WTC11 (cell line): ENCODE measurements around the gene GALNT18. TPM values are rescaled to one million over a fixed set of nuclear protein-coding genes. Genes with fewer than 3 reads are reported as not detected.

ENCODE experiments used
- ATAC-seq: fragments of 200-7000 bp; cut with Tn5 transposase; 2 replicates; pipeline ENCODE4 v1.10.0; 2021; ENCODE audit warnings: mild to moderate bottlenecking, moderate library complexity
- CTCF ChIA-PET: fragments of 300-600 bp; sonication (Branson Sonifier 250); formaldehyde crosslinking; loops from one replicate; lab custom pipeline; 2021; ENCODE audit warnings: antibody characterized with exemption; lab: Charles Lee
- POLR2A ChIA-PET: fragments of 350-600 bp; sonication (Branson Sonifier 250); formaldehyde crosslinking; loops from one replicate; lab custom pipeline; 2021; ENCODE audit warnings: antibody characterized with exemption; lab: Charles Lee
- DNase-seq: peaks from one replicate; pipeline ENCODE4 v3.0.0; 2021; ENCODE audit warnings: low spot score
- H3K27ac Mint-ChIP-seq: 2 replicates; pipeline ENCODE4 v1.8.0; 2021; ENCODE audit warnings: mixed read lengths
- H3K27me3 Mint-ChIP-seq: 2 replicates; pipeline ENCODE4 v1.8.0; 2021; ENCODE audit warnings: low read depth, mild to moderate bottlenecking, moderate library complexity, mixed read lengths
- H3K36me3 Mint-ChIP-seq: 2 replicates; pipeline ENCODE4 v1.8.0; 2021; ENCODE audit warnings: mixed read lengths
- H3K4me1 Mint-ChIP-seq: 2 replicates; pipeline ENCODE4 v1.8.0; 2022; ENCODE audit warnings: mixed read lengths
- H3K4me3 Mint-ChIP-seq: 2 replicates; pipeline ENCODE4 v1.8.0; 2021; ENCODE audit warnings: mild to moderate bottlenecking, moderate library complexity, mixed read lengths
- H3K9me3 Mint-ChIP-seq: 2 replicates; pipeline ENCODE4 v1.8.0; 2021; ENCODE audit warnings: mixed read lengths
- E2F4 ChIP-seq: sonication (generic); formaldehyde crosslinking; IDR thresholded peaks from 2 replicates; pipeline ENCODE4 v1.8.1; 2022; ENCODE audit warnings: low read depth, mild to moderate bottlenecking, moderate library complexity, missing genetic modification reagents, borderline replicate concordance
- ETV6 ChIP-seq: sonication (generic); formaldehyde crosslinking; IDR thresholded peaks from 2 replicates; pipeline ENCODE4 v1.8.1; 2022; ENCODE audit warnings: mild to moderate bottlenecking, missing genetic modification reagents
- GRHL2 ChIP-seq: fragments of 250-450 bp; sonication (Bioruptor Pico); IDR thresholded peaks from 2 replicates; pipeline ENCODE4 v1.8.0; 2022; ENCODE audit warnings: mild to moderate bottlenecking, moderate library complexity; ENCODE audit not compliant: insufficient replicate concordance, severe bottlenecking
- HMGXB4 ChIP-seq: sonication (generic); formaldehyde crosslinking; IDR thresholded peaks from 2 replicates; pipeline ENCODE4 v1.8.1; 2023; ENCODE audit warnings: mild to moderate bottlenecking, moderate library complexity, missing genetic modification reagents
- KAT7 ChIP-seq: sonication (generic); formaldehyde crosslinking; IDR thresholded peaks from 2 replicates; pipeline ENCODE4 v1.8.1; 2023; ENCODE audit warnings: missing genetic modification reagents, mild to moderate bottlenecking, borderline replicate concordance
- MLX ChIP-seq: sonication (generic); formaldehyde crosslinking; IDR thresholded peaks from 2 replicates; pipeline ENCODE4 v1.8.1; 2023; ENCODE audit warnings: mild to moderate bottlenecking, missing genetic modification reagents, moderate library complexity
- SP1 ChIP-seq: sonication (generic); formaldehyde crosslinking; conservative IDR thresholded peaks from 2 replicates; pipeline ENCODE4 v1.8.1; 2022; ENCODE audit warnings: missing genetic modification reagents
- TCF7 ChIP-seq: sonication (generic); formaldehyde crosslinking; IDR thresholded peaks from 2 replicates; pipeline ENCODE4 v1.8.0; 2022; ENCODE audit warnings: mild to moderate bottlenecking, low read depth, missing genetic modification reagents, moderate library complexity
- TEAD1 ChIP-seq: sonication (generic); formaldehyde crosslinking; IDR thresholded peaks from 2 replicates; pipeline ENCODE4 v1.8.0; 2022; ENCODE audit warnings: mild to moderate bottlenecking, missing genetic modification reagents
- ZBTB21 ChIP-seq: sonication (generic); formaldehyde crosslinking; IDR thresholded peaks from 2 replicates; pipeline ENCODE4 v1.8.1; 2023; ENCODE audit warnings: mild to moderate bottlenecking, missing genetic modification reagents, borderline replicate concordance
- ZNF138 ChIP-seq: sonication (generic); formaldehyde crosslinking; conservative IDR thresholded peaks from 2 replicates; pipeline ENCODE4 v1.8.1; 2022; ENCODE audit warnings: mild to moderate bottlenecking, moderate library complexity, missing genetic modification reagents
- ZNF219 ChIP-seq: sonication (generic); formaldehyde crosslinking; IDR thresholded peaks from 2 replicates; pipeline ENCODE4 v1.8.0; 2023; ENCODE audit warnings: missing genetic modification reagents, mild to moderate bottlenecking, borderline replicate concordance
- ZNF532 ChIP-seq: fragments of 250-450 bp; sonication (Bioruptor Pico); IDR thresholded peaks from 2 replicates; pipeline ENCODE4 v1.9.0; 2021; ENCODE audit warnings: mild to moderate bottlenecking, borderline replicate concordance
- total RNA-seq: library from RNA; stranded (reverse); gene quantifications from 3 replicates; pipeline ENCODE4 v1.2.3, GENCODE V29; 2021
- TF ChIP-seq, protein P1 (sequence below): fragments of 250-450 bp; sonication (Bioruptor Pico); conservative IDR thresholded peaks from 2 replicates; pipeline ENCODE4 v1.9.0; 2021; ENCODE audit warnings: mild to moderate bottlenecking
- TF ChIP-seq, protein P2 (sequence below): sonication (generic); formaldehyde crosslinking; IDR thresholded peaks from 2 replicates; pipeline ENCODE4 v1.8.1; 2023; ENCODE audit warnings: mild to moderate bottlenecking, missing genetic modification reagents
- TF ChIP-seq, protein P3 (sequence below): sonication (generic); formaldehyde crosslinking; conservative IDR thresholded peaks from 2 replicates; pipeline ENCODE4 v1.8.1; 2023; ENCODE audit warnings: mild to moderate bottlenecking, low read depth, missing genetic modification reagents, moderate library complexity
- TF ChIP-seq, protein P4 (sequence below): sonication (generic); formaldehyde crosslinking; IDR thresholded peaks from 2 replicates; pipeline ENCODE4 v1.8.1; 2023; ENCODE audit warnings: mild to moderate bottlenecking, missing genetic modification reagents

GALNT18 gene
- total RNA-seq, 1 experiment from 2014 or later = 5.0 TPM

DNA sequence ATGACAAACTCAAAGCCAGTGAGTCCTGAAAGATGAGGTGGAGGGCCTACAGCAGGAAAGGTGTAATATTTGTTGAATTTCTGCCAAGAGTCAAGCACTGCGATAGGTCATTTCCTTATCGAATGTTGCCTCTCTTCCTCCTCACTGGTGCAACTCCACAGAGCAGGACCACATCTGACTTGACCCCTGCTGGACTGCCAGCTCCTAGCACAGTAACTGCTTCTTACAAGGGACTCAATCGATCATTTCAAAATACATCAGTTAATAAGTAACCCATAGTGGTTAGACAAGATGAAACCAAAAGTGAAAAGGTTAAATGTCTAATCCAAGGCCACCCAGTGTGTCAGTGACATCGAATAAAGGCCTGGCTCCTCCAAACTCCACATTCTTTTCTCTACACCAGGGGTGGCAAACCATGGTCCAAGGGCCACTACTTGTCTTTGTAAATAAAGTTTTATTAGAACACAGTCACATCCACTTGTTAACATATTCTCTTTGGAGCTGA lies 170.3 kb downstream of the GALNT18 start:
- TF ChIP-seq ZNF532 (CRISPR knock-in tag) (no peak), E2F4 (CRISPR knock-in tag) (no peak), ZNF138 (CRISPR knock-in tag) (no peak), KAT7 (CRISPR knock-in tag) (no peak), TCF7 (CRISPR knock-in tag) (no peak), SP1 (no peak), ZNF219 (no peak), ZBTB21 (CRISPR knock-in tag) (no peak)
- TF ChIP-seq, protein P1, sequence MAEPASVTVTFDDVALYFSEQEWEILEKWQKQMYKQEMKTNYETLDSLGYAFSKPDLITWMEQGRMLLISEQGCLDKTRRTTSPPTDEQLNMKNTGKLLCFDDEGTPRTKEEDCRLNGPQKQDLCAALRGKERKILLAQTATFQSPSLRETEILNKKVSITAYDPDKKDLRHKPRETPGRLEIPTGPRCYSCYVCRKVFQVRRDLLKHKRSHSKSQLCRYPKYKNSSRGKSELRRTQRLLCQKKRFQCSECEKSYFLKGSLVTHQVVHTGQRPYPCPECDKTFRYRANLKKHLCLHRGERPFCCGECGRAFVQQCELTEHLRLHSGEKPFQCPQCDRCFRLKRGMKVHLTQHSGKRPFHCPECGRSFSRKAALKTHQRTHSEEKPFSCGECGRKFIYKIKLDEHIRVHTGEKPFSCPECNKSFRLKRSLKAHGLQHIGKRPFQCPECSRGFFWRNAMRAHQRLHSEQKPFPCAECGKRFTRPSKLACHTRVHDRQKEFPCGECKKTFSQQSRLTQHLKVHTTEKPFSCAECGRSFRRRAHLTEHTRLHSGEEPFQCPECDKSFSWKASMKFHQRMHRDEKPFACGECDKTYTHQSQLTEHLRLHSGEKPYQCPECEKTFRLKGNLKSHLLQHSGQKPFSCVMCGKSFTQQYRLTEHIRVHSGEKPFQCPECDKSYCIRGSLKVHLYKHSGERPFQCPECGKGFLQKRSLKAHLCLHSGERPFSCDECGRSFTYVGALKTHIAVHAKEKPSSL = no peak
- TF ChIP-seq, protein P2, sequence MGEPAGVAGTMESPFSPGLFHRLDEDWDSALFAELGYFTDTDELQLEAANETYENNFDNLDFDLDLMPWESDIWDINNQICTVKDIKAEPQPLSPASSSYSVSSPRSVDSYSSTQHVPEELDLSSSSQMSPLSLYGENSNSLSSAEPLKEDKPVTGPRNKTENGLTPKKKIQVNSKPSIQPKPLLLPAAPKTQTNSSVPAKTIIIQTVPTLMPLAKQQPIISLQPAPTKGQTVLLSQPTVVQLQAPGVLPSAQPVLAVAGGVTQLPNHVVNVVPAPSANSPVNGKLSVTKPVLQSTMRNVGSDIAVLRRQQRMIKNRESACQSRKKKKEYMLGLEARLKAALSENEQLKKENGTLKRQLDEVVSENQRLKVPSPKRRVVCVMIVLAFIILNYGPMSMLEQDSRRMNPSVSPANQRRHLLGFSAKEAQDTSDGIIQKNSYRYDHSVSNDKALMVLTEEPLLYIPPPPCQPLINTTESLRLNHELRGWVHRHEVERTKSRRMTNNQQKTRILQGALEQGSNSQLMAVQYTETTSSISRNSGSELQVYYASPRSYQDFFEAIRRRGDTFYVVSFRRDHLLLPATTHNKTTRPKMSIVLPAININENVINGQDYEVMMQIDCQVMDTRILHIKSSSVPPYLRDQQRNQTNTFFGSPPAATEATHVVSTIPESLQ (CRISPR knock-in tag) = no peak
- ATAC-seq (no peak), DNase-seq (no peak)
- Mint-ChIP-seq H3K4me1 (peaks cover 10% of the 10 kb centered on the region), H3K36me3 (no peaks in the 10 kb centered on the region), H3K9me3 (0 out of 2 replicates have a peak, but pooled peaks cover 4% of the 10 kb centered on the region), H3K27ac (no peak overlapping the region), H3K4me3 (no peak overlapping the region), H3K27me3 (no peaks in the 10 kb centered on the region)
- POLR2A ChIA-PET = no interaction called here
- CTCF ChIA-PET = no interaction called here

DNA sequence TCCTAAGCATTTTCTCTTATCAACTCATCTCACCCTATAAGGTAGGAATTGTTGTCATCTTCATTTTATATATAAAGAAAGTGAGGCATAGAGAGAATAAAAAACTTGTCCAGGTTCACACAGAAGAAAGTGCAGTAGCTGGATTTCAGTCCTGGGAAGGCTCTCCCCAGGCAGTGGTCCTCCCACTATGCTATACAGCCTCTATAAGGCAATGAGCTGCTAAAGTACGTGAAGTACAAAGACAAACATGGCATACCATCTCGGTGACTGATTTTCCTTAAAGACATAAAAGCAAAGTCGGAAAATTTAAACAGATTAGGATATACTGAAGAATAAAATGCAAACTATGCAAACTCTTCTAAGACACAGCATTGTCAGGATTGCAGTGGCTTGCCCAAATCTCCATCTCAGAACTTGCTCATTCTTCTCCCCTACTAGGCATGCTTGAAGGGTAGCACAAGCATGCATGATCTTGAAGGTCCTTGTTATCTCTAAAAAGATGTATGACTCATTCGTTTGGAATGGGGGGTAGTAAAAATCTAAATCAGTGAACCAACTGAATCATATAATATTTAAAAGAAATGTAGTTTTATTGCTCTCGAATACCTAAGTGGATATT lies 171.0 kb downstream of the GALNT18 start:
- H3K27ac Mint-ChIP-seq = no peak overlapping the region
- H3K27me3 Mint-ChIP-seq = no peaks in the 10 kb centered on the region
- H3K36me3 Mint-ChIP-seq = no peaks in the 10 kb centered on the region
- no peak overlapping the region for H3K4me3 Mint-ChIP-seq
- DNase-seq = no peak
- no peak for ATAC-seq
- peaks cover 11% of the 10 kb centered on the region; the same call in 1 of the 2 replicates for H3K4me1 Mint-ChIP-seq
- ChIA-PET POLR2A (no interaction called here), CTCF (no interaction called here)
- 0 out of 2 replicates have a peak, but pooled peaks cover 4% of the 10 kb centered on the region for H3K9me3 Mint-ChIP-seq
- no peak for TF ChIP-seq MLX (CRISPR knock-in tag)
- TF ChIP-seq HMGXB4 (CRISPR knock-in tag) = no peak
- TF ChIP-seq, protein P3, sequence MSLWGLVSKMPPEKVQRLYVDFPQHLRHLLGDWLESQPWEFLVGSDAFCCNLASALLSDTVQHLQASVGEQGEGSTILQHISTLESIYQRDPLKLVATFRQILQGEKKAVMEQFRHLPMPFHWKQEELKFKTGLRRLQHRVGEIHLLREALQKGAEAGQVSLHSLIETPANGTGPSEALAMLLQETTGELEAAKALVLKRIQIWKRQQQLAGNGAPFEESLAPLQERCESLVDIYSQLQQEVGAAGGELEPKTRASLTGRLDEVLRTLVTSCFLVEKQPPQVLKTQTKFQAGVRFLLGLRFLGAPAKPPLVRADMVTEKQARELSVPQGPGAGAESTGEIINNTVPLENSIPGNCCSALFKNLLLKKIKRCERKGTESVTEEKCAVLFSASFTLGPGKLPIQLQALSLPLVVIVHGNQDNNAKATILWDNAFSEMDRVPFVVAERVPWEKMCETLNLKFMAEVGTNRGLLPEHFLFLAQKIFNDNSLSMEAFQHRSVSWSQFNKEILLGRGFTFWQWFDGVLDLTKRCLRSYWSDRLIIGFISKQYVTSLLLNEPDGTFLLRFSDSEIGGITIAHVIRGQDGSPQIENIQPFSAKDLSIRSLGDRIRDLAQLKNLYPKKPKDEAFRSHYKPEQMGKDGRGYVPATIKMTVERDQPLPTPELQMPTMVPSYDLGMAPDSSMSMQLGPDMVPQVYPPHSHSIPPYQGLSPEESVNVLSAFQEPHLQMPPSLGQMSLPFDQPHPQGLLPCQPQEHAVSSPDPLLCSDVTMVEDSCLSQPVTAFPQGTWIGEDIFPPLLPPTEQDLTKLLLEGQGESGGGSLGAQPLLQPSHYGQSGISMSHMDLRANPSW (CRISPR knock-in tag) = no peak
- no peak for TF ChIP-seq TEAD1 (CRISPR knock-in tag)
- TF ChIP-seq ETV6 (CRISPR knock-in tag) = no peak
- TF ChIP-seq KAT7 (CRISPR knock-in tag) = no peak
- no peak for TF ChIP-seq GRHL2
- TF ChIP-seq, protein P4, sequence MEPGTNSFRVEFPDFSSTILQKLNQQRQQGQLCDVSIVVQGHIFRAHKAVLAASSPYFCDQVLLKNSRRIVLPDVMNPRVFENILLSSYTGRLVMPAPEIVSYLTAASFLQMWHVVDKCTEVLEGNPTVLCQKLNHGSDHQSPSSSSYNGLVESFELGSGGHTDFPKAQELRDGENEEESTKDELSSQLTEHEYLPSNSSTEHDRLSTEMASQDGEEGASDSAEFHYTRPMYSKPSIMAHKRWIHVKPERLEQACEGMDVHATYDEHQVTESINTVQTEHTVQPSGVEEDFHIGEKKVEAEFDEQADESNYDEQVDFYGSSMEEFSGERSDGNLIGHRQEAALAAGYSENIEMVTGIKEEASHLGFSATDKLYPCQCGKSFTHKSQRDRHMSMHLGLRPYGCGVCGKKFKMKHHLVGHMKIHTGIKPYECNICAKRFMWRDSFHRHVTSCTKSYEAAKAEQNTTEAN (CRISPR knock-in tag) = no peak
